ENCODE data around the gene EPB41L1. TPM values are rescaled to one million over a fixed set of nuclear protein-coding genes. Genes with fewer than 3 reads are reported as not detected.

EPB41L1 gene
- total RNA-seq: under 1 TPM; 0.22 to 0.50 (median 0.33) TPM

DNA sequence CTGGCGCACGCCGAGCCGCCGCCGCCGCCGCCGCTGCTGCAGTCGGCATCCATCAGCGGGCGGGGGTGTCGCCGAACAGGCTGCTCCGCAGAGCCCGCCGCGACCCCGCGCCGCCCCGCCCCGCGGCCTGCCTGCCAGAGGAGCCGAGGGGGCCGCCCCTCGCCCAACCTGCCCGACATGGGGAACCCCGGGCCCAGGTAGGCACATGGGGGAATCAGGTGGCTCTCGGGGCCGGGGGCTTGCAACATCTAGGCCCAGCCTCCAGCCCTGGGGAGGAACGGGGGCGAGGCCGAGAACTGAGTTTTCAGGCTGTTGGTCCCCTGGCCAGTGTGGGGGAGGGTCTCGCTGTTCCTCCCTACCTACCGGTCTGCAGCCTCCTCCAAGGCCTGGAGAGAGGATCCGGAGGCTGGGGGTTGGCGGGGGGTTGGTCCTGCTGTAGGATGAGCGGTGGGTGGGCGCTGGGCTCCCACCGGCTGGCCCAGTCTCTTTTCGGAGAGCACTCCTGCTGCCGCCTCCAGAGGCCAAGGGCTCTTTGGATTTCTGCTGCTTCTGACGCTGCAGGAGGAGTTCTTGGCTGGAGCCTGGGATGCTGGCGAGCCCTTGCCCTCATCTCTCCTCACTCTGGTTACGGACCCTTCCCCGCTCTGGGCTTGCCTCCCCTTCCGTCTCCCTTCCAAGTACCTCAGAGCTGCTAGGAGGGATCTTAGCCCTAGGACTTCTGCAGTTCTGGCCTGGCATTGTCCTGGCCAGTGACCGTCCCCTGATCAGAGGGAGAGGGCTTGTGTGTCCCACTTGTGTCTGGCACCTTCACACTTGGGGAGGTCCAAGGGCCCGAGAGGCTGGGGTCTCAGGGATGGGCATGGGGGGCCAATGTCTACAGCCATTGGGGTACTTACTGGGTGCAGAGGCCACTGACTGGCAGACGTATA, at the start of gene EPB41L1:
EPB41L1 (plus strand) TSS at position 41 of the 929 bp plus-strand sequence. CDS start 19,038 bp downstream, outside the sequence.
- Mint-ChIP-seq H3K9me3 (no peaks in the 10 kb centered on the region), H3K4me3 (peak within 1 kb of the TSS; percentile 30), H3K4me1 (ENCODE audit: low read depth) (peaks cover 9% of the 10 kb centered on the region), H3K27me3 (ENCODE audit: low read depth) (peaks cover 35% of the 10 kb centered on the region), H3K36me3 (ENCODE audit: insufficient read depth) (no peaks in the 10 kb centered on the region)
- ATAC-seq: no peak
- no peak for DNase-seq

DNA sequence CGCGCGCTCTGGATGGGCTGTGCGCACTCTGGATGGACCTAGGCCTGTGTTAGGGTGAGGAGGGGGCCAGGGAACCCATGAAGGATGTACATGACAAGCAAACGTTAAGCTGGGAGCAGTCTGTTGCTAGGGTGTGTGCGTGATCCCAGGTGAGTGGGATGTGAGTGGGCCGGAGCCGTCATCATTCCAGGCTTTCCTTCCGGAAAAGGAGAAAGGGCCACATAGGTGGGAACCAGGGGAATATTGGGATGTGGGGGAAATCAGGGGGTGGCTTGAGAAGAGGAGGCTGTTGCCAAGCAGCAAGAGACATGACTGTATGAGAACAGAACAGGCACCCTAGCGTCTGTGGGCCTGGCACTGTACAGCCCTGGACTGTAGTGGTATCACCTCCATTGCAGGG, 49.7 kb upstream of the EPB41L1 start:
- Mint-ChIP-seq H3K27me3 (ENCODE audit: low read depth) (no peaks in the 10 kb centered on the region), H3K36me3 (ENCODE audit: insufficient read depth) (no peaks in the 10 kb centered on the region), H3K4me1 (ENCODE audit: low read depth) (no peaks in the 10 kb centered on the region), H3K9me3 (no peaks in the 10 kb centered on the region), H3K4me3 (no peak overlapping the region)
- ATAC-seq (no peak), DNase-seq (no peak)

DNA sequence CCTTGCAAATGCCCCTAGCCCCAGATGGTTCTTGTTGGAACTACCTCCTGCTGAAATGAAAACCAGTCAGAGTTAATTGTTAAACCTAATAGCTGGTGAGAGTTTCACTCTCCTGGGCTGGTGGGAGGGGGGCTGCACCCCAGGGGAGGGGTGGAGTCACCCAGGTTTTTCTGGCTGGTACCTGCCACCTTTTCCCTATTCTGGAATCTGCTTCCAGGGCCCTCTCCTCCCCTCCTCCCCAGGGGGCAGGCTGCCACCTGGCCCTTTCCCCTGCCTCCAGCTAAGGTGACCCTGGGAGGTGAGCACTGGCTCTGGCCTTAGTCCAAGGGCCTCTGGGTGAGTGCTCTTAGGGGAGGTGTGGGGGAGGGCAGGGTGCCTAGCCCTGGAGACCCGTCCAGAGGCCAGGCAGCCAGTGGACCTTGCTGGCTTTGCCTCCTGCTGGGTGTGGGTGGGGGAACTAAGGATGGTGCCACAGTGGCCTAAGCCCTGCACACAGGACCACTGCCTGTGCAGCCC, 48.8 kb upstream of the EPB41L1 start:
- no peak overlapping the region for H3K4me3 Mint-ChIP-seq
- H3K36me3 Mint-ChIP-seq (ENCODE audit: insufficient read depth): no peaks in the 10 kb centered on the region
- H3K4me1 Mint-ChIP-seq (ENCODE audit: low read depth): no peaks in the 10 kb centered on the region
- H3K27me3 Mint-ChIP-seq (ENCODE audit: low read depth): no peaks in the 10 kb centered on the region
- no peak for ATAC-seq
- DNase-seq: no peak
- H3K9me3 Mint-ChIP-seq: no peaks in the 10 kb centered on the region

DNA sequence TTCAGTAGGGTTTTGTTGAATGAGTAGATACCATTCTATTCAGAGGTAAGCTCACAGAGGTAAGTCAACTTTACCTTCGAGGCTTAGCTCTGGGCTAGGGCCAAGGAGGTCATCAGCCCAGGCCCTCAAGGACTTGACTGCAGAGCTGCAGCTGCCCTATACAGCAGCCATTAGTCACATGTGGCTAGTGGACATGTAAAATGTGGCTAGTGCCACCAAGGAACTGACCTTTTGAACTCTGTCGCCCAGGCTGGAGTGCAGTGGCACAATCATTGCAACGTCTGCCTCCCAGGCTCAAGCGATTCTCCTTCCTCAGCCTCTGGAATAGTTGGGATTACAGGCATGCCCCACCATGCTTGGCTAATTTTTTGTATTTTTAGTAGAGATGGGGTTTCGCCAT, 47.9 kb upstream of the EPB41L1 start:
- Mint-ChIP-seq H3K27me3 (ENCODE audit: low read depth) (no peaks in the 10 kb centered on the region), H3K4me3 (no peak overlapping the region), H3K4me1 (ENCODE audit: low read depth) (no peaks in the 10 kb centered on the region), H3K36me3 (ENCODE audit: insufficient read depth) (no peaks in the 10 kb centered on the region), H3K9me3 (no peaks in the 10 kb centered on the region)
- ATAC-seq: no peak
- DNase-seq: no peak

DNA sequence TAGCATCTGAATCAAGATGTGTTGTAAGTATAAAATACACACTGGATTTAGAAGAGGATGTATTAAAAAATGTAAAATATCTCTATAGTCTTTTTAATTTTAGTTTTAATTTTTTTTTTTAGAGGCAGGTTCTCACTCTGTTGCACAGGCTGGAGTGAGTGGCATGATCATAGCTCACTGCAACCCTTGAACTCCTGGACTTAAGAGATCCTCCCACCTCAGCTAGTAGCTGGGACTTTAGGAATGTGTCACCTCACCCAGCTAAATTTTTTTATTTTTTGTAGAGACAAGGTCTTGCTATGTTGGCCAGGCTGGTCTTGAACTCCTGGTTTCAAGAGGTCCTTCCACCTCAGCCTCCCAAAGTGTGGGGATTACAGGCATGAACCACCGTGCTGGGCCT, 46.7 kb upstream of the EPB41L1 start:
- ATAC-seq (no peak), DNase-seq (no peak)
- Mint-ChIP-seq H3K4me3 (no peak overlapping the region), H3K36me3 (ENCODE audit: insufficient read depth) (no peaks in the 10 kb centered on the region), H3K4me1 (ENCODE audit: low read depth) (no peaks in the 10 kb centered on the region), H3K9me3 (no peaks in the 10 kb centered on the region), H3K27me3 (ENCODE audit: low read depth) (no peaks in the 10 kb centered on the region)

DNA sequence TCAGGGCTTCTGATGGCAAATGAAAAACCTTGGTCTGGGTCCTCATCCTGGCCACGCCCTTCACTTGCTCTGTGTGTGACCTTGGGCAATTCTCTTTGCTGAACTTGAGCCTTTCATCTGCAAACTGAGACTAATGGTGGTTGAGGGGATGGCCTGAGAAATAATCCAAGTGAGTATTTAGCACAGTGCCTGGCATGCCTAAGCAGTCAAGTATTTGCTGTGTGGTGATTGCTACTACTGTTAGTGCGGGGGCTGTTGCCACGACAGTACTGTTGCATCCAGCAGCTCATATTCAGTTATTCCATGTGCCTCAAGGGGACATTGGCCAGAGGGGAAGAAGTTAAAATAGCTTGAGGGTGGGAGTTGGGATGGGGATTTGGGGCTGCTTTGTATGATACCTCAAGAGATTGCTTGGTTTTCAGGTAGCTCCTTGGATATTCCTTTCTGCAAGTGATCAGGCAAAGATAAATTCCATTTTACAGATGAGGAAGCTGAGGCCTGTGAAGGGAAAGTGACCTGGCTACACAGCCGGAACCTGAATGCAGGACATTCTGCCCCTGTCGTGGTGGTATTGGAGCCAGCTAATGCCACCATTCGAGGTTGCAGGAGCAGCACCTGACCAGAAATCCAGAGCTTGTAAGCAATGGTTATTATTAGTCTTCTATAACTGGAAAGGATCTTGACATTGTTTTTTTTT, 45.1 kb upstream of the EPB41L1 start:
- Mint-ChIP-seq H3K9me3 (no peaks in the 10 kb centered on the region), H3K36me3 (ENCODE audit: insufficient read depth) (no peaks in the 10 kb centered on the region), H3K4me3 (no peak overlapping the region), H3K27me3 (ENCODE audit: low read depth) (no peaks in the 10 kb centered on the region), H3K4me1 (ENCODE audit: low read depth) (no peaks in the 10 kb centered on the region)
- DNase-seq: no peak
- no peak for ATAC-seq

DNA sequence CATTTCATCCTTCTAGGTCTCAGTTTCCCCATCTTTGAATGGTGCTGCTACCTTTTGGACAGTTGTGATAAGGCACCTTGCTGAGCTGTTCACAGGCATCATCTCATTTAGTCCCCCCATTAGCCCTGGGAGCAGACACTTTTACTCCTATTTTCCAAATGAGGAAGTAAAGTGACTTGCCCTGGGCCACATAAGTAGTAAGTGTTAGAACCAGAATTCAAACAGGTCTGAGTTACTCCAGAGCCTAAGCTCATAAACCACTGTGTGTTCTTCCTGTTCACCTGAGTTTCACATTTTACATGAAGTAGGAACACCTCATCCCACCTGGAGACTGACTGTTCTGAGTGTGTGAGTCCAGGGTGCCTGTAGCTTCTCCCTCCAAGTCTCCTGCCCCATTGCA, 43.5 kb upstream of the EPB41L1 start:
- DNase-seq (no peak), ATAC-seq (no peak)
- Mint-ChIP-seq H3K4me1 (ENCODE audit: low read depth) (no peaks in the 10 kb centered on the region), H3K27me3 (ENCODE audit: low read depth) (peaks cover 2% of the 10 kb centered on the region), H3K36me3 (ENCODE audit: insufficient read depth) (no peaks in the 10 kb centered on the region), H3K4me3 (no peak overlapping the region), H3K9me3 (no peaks in the 10 kb centered on the region)

DNA sequence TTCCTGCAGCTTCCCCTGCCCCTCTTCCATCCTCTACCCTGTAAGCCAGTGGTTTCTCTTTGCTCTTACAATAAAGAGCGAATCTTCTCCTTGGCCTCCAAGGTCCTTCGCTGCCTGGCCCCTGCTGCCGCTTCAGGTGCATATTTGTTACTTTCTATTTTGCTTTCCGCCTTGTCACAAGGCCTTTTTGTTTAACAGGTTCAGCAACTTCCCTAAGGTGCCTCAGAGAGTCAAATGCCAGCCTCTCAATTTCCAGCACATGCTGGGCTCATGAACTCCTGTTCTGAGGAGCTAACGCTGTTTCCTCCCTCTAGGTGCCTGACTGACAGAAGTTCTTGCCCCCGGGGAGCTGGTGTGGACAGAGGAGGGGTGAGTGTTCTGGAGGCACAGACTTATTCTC, 42.4 kb upstream of the EPB41L1 start:
- Mint-ChIP-seq H3K9me3 (no peaks in the 10 kb centered on the region), H3K4me3 (no peak overlapping the region), H3K4me1 (ENCODE audit: low read depth) (no peaks in the 10 kb centered on the region), H3K27me3 (ENCODE audit: low read depth) (peaks cover 3% of the 10 kb centered on the region), H3K36me3 (ENCODE audit: insufficient read depth) (no peaks in the 10 kb centered on the region)
- no peak for DNase-seq
- ATAC-seq: no peak

DNA sequence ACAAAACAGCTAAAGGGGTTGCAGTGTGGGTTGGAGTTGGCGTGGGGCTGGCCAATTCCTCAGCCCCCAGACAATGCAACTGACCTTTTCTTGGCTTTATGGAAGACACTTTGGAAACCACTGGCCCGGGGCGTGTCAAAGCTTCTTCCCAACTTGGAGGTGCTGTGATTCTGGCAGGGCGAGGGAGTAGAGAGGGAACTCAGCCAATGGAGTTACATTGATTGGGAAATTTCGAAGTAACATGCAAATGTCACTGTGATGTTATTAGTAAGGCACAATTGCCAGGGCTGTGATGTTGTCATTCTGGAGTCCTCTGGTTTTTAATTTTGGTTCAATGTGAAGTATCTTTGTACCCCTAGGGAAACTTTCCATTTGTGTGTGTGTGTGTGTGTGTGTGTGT, 41.5 kb upstream of the EPB41L1 start:
- ATAC-seq (no peak), DNase-seq (no peak)
- H3K36me3 Mint-ChIP-seq (ENCODE audit: insufficient read depth): no peaks in the 10 kb centered on the region
- no peaks in the 10 kb centered on the region for H3K9me3 Mint-ChIP-seq
- no peak overlapping the region for H3K4me3 Mint-ChIP-seq
- peaks cover 3% of the 10 kb centered on the region for H3K27me3 Mint-ChIP-seq (ENCODE audit: low read depth)
- no peaks in the 10 kb centered on the region for H3K4me1 Mint-ChIP-seq (ENCODE audit: low read depth)

DNA sequence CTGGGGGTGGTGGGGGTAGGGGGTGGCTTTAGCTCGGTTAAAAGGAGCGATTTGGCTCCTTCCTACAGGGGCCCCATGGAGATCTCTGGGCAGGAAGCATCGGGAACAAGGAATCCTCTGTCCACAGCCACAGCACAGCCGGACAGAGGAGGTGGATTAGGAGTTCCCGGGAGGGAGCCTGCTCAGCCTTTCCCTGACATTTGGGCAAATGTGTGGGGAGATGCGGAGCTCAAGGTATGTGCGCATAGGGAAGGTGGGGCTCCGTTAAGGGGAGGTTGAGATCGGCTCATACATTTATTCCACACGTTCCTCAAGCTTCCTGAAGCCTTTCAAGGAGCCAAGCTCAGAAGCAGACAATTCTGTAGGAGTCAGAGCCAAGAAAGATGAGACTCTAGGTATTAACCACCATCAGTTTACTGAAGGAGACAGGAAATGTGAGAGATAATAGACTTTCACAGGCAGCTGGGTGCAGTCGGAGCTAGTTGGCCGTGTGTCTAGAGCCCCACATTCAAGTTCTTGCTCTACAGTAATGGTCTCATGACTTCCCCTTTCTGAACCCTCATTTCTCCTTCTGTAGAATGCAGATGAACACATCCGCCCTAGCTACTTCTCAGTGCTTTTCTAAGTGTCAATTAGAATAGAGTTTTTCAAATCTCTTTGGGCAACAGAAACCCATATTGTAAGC, 40.8 kb upstream of the EPB41L1 start:
- Mint-ChIP-seq H3K4me1 (ENCODE audit: low read depth) (no peaks in the 10 kb centered on the region), H3K27me3 (ENCODE audit: low read depth) (peaks cover 3% of the 10 kb centered on the region), H3K36me3 (ENCODE audit: insufficient read depth) (no peaks in the 10 kb centered on the region), H3K4me3 (no peak overlapping the region), H3K9me3 (no peaks in the 10 kb centered on the region)
- ATAC-seq (no peak), DNase-seq (no peak)

DNA sequence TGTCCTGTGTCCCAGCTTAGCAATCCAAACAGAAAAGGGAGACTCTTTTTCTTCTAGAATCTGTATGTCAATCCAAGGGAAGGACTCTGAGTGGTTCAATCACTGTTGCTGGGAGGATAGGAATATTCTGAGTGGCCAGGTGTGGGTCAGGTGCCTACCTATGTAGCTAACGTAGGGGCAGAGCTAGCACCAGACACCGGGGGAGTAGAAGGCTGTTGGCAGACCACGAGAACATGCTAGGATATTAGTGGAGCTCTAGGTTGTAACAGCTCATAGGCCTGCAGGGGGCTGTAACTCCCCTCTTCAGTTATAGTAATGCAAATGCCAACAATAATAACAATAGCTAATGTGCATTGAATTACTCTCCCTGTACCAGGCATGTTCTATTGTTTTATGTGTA, 39.8 kb upstream of the EPB41L1 start:
- peaks cover 3% of the 10 kb centered on the region for H3K27me3 Mint-ChIP-seq (ENCODE audit: low read depth)
- H3K4me3 Mint-ChIP-seq: no peak overlapping the region
- ATAC-seq (no peak), DNase-seq (no peak)
- H3K36me3 Mint-ChIP-seq (ENCODE audit: insufficient read depth): no peaks in the 10 kb centered on the region
- H3K9me3 Mint-ChIP-seq: no peaks in the 10 kb centered on the region
- H3K4me1 Mint-ChIP-seq (ENCODE audit: low read depth): no peaks in the 10 kb centered on the region

DNA sequence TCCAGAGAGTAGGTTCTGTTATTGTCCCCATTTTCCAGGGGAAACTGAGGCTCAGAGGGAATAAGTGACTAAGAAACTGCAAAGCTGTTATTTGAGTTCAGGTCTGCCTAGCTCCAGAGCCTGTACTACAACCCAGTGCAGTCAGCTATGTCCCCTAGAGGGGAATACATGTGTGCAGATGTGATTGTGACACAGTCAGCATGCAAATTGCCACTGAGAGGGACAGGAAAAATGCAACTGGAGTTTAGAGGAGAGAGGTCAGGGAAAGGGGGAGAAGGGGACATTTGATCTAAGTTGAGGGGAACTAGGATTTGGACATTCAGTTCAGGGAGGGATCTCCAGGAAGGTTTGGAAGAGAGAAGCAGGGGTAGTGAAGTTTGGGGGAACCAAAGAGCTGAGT, 38.6 kb upstream of the EPB41L1 start:
- Mint-ChIP-seq H3K9me3 (no peaks in the 10 kb centered on the region), H3K4me3 (no peak overlapping the region), H3K27me3 (ENCODE audit: low read depth) (peaks cover 3% of the 10 kb centered on the region), H3K36me3 (ENCODE audit: insufficient read depth) (no peaks in the 10 kb centered on the region), H3K4me1 (ENCODE audit: low read depth) (no peaks in the 10 kb centered on the region)
- ATAC-seq (no peak), DNase-seq (no peak)

DNA sequence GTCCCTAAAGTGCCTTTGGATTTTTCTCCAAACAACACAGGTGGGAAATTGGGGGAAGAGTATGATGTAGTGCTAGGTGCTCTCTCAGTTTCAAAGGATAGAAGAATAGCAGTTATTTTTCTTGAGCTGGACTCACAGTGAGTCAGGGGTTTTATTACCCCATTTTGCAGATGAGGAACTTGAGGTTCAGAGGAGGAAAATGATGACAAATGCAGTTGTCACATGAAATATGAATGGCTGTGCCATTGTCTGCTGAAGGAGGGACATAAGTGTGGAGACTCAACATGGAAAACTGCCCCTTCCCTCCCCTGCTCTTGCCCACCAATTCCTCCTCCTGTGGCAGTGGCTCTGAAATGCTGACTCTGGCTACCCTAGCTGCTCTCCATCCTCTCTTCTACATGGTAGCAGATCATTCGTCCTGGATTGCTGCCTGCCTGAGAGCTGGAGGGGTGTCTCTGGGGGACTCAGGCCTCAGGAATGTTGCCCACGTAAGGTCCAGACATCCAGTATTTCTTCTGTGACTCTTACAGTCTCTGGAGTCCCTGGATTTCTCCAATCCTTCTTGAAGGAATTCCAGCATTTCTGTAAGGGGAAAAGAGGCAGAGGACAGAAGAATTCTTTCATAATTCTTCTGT, 37.6 kb upstream of the EPB41L1 start:
- H3K36me3 Mint-ChIP-seq (ENCODE audit: insufficient read depth): no peaks in the 10 kb centered on the region
- no peaks in the 10 kb centered on the region for H3K4me1 Mint-ChIP-seq (ENCODE audit: low read depth)
- H3K4me3 Mint-ChIP-seq: no peak overlapping the region
- H3K9me3 Mint-ChIP-seq: no peaks in the 10 kb centered on the region
- ATAC-seq (no peak), DNase-seq (no peak)
- peaks cover 3% of the 10 kb centered on the region for H3K27me3 Mint-ChIP-seq (ENCODE audit: low read depth)

DNA sequence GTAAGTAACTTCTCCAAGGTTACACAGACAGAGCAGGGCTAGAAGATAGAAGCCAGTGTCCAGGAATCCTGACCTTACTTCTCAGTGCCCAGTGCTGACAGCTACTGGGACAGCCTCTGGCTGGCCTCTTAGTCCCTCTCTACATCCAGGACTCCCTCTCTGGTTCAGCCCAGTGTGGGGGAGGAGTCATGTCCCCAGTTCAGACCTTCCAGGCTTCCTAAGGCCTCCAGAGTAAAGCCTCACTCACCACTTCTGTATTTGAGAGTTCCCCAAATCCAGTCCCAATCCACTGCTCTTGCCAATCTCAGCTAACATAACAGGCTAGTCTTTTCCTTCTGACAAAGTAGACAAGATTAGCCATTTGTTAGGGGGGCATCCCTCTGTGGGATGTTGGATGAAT, 36.9 kb upstream of the EPB41L1 start:
- H3K4me1 Mint-ChIP-seq (ENCODE audit: low read depth): no peaks in the 10 kb centered on the region
- ATAC-seq: no peak
- no peak for DNase-seq
- H3K36me3 Mint-ChIP-seq (ENCODE audit: insufficient read depth): no peaks in the 10 kb centered on the region
- no peak overlapping the region for H3K4me3 Mint-ChIP-seq
- no peaks in the 10 kb centered on the region for H3K9me3 Mint-ChIP-seq
- peaks cover 3% of the 10 kb centered on the region for H3K27me3 Mint-ChIP-seq (ENCODE audit: low read depth)

Data from activated T-cell treated with anti-CD3 and anti-CD28 coated beads, Interleukin-2, amount 50 U/mL, for 4 hours (primary cell).